ENCODE results near the gene WEE2. TPM values are rescaled to one million over a fixed set of nuclear protein-coding genes. Genes with fewer than 3 reads are reported as not detected.

The WEE2 gene
- total RNA-seq, 1 donor from 2014 or later, result 1.9 TPM

GRCh38 chr7:141776374-141776773 is 68.2 kb downstream of the WEE2 start, which contains the start of gene TAS2R4:
Gene TAS2R4, plus strand, starts transcription at chr7:141776674. Its CDS starts 1,815 bp downstream, at chr7:141778489.
- no peak for DNase-seq (ENCODE audit: low spot score)

Other genes with a start within 250 kb of the WEE2 start
- 20.7 TPM for gene AGK, start 156.9 kb upstream of the WEE2 start, total RNA-seq (ENCODE audit: insufficient read depth, low replicate concordance)
- gene DENND11, start 6.2 kb upstream of the WEE2 start, total RNA-seq (ENCODE audit: insufficient read depth, low replicate concordance), result 17.3 TPM
- gene SSBP1, start 30.0 kb downstream of the WEE2 start, total RNA-seq (ENCODE audit: insufficient read depth, low replicate concordance), result 89.1 TPM
- gene TAS2R3, start 55.7 kb downstream of the WEE2 start, total RNA-seq (ENCODE audit: insufficient read depth, low replicate concordance), result 10.6 TPM
- gene TAS2R4, start 68.3 kb downstream of the WEE2 start, total RNA-seq (ENCODE audit: insufficient read depth, low replicate concordance), result 4.1 TPM
- 0.72 TPM for gene TAS2R5, start 81.9 kb downstream of the WEE2 start, total RNA-seq (ENCODE audit: insufficient read depth, low replicate concordance)
- 0.72 TPM for gene PRSS37, start 133.1 kb downstream of the WEE2 start, total RNA-seq (ENCODE audit: insufficient read depth, low replicate concordance)
- not detected for gene OR9A4, start 208.0 kb downstream of the WEE2 start, total RNA-seq (ENCODE audit: insufficient read depth, low replicate concordance)
- 10.8 TPM for gene CLEC5A, start 238.6 kb downstream of the WEE2 start, total RNA-seq (ENCODE audit: insufficient read depth, low replicate concordance)